DMS 273 (cell line): ENCODE measurements around the gene ITGB8.
"Not testable (repeated sequence)": the region's sequence is repeated elsewhere in the genome, so short reads cannot be mapped to it uniquely, and the experiment has no call there.

Experiments
- DNase-seq: peaks from one replicate; lab custom pipeline; 2025; ENCODE audit not compliant: unreplicated experiment; lab: John Stamatoyannopoulos, UW

ITGB8 gene

DNA sequence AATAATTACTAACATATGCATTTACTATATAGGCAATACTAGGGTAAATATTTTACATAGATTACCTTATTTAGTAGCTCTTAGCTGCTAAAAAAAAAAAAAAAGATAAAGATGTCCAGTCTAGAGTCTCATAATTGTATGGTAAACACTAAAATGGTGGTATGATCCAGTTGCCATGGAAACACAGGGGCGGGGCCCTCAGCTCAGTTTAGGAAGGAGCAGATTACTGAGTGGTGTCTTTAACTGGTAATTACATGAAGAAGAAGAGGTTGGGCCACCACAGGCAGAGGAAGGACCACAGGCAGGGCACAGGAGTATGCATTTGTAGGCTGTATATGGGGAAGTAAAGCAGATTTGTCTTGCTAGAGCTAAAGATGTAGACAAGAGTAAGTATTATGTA is 43.7 kb downstream of the ITGB8 start:
- DNase-seq, result peak; percentile 8

DNA sequence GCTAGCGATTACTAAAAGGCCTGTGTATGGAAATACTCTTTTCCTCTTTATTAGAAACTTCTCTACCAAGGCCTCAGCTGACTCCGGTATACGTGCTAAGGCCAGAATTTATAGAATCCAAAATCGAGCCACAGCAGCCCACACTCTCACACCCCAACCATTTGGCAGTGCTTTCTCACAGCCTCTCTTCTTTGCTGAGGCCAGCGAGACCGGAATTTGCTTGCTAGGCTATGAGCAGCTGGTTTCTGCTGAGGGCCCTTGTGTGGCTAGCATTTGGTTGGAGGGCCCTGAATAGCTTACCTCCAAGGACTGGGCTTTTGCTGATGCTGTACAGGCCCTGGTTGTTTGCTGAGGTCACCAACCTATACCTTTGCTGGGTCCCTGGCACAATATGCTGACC is 46.1 kb downstream of the ITGB8 start:
- DNase-seq, result no peak

DNA sequence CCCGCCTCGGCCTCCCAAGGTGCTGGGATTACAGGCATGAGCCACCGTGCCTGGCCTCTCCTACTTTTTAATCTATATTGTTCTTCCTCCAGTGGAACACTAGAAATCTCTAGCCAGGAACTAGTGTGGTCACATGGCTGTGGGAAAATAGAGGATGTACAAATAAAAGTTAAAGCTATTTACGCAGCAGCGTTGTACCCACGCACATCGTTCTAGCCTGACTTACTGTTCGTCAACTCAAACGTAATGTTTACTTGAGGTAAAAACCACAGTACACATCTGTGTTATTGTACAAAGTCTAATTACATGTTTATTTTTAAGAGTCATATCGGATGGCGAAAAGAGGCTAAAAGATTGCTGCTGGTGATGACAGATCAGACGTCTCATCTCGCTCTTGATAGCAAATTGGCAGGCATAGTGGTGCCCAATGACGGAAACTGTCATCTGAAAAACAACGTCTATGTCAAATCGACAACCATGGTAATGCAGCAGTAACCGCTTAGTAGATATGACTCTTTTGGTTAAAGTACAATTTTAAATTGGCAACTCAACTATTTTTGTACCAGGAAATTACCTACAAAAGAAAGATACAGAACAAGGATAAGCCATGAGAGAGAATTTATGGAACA is 50.8 kb downstream of the ITGB8 start:
- DNase-seq, result no peak

DNA sequence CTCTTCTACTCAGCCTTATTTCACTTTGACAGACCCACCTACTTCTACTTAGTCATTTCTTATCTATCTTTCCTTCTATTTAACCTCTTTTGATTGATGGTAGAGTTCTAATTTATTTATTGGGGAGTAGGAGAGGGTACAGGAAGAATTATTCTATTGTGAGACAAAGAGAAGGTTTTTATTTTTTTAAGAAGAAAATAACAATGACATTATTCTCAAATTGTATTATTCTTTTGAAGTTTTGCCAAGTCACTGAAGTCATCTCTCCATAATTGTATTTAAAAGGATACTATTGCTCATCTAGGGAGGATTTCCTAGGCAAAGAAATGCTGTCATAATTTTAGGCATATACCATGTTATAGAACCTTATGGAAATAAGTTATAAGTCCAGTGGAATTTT is 52.7 kb downstream of the ITGB8 start:
- DNase-seq, result no peak

DNA sequence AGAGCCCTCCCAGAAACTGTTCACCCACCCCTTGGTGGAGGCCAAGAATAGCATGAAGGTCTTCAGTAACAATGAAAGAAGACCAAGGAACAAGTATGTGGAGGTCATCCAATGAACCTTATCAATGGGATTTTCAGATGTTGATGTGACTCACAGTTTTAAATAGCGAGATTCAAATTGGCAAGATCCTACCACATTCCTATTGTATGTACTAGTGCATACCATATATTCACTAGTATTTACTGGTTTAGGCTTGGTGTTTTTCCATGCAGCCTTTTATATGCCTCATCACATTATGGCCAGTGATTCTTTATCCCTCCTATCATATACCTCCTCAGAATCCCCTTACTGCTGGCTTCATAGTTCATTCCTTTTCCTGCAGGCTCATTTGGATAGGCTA is 54.4 kb downstream of the ITGB8 start:
- no peak for DNase-seq

DNA sequence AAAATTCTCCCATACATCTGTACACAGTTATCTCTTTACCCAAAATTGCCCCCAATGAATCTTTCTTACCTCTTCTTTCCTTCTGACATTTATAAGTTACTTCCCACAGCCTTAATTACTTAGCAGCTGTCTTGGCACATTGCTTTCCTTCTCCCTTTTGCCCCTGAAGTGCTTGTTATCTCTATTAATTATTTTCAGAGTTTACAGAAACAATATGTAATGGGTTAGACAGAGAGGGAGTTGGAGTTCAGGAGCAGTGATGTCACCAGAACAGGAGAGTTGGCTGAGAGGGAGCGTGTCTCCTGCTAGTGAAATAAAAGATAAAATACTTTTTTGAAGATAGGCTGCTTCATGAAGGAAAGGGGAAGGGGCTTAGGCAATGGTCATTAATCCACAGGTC is 57.4 kb downstream of the ITGB8 start:
- DNase-seq, result no peak

DNA sequence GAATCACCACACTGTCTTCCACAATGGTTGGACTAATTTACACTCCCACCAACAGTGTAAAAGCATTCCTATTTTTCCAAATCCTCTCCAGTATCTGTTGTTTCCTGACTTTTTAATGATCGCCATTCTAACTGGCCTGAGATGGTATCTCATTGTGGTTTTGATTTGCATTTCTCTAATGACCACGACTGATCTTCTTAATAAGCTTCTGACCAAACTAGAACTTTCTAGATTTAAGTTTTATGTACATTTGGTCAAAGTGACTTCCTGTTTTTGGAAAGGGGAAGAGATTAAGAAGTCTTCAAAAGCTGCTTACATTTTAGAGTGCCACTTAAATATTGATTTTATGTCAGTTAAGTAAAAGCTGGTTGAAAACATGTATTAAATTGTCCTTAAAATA is 58.5 kb downstream of the ITGB8 start:
- DNase-seq, result not testable (repeated sequence)

DNA sequence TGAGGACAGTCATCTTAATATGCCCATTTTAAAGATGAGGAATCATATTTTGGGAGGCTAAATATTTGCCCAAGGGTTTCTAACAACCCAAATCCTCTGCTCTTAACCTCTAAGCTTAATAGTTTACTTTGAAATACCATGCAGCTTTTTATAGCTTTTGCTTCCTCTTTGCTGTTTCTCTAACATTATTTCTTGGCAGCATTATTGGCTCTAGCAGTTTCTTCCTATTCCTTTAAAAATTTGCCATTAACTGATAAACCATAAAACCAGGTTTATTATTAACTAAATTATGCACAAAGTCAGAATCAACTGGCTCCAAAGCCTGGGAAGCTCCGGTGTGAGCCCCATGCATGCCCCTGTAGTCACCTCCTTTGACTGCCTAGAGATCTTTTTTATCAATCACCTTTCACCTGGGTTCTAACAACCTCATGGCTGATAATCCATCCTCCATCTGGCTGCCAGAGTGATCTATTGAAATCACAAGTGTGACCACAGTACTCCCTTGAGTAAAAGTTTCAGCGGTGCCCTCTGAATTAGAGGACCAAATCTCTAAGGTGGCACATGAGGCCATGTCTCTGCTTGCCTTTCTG is 62.4 kb downstream of the ITGB8 start:
- DNase-seq, result no peak

DNA sequence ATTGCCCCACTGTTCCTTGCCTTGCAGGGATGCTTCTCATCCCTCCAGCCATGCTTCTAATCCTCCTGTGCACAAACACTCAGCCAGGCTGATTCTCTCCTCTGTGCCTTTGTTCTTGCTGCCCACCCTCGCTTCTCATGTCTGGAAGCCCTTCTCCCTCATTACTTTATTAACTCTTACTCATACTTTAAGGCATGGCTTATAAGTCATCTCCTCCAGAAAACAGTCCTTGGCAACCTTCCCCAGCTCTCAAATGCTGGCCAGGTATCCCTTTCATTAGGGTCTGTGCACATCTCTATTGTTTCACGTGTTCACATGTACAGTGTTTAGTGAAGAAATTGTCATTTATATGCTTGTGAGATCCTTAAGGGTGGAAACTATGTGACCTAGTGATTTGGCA is 62.9 kb downstream of the ITGB8 start:
- DNase-seq, result no peak

DNA sequence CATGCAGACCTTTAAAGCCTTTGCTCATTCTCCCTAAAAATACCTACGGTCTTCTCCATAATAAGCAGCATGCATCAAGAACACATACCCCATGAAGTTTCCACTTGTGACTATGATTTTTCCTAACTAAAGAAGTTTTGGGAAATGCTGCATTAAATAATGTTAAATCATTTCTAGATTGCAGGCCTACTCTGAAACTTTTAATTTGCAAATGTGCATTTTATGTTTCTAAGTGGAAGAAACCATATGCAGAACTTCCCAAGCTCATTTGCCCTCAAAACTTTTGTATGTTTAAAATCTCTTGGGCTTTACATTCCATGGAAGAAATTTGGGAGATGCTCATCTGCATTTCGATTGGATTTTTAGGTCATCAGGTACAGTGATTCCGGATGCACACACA is 63.6 kb downstream of the ITGB8 start:
- no peak for DNase-seq

DNA sequence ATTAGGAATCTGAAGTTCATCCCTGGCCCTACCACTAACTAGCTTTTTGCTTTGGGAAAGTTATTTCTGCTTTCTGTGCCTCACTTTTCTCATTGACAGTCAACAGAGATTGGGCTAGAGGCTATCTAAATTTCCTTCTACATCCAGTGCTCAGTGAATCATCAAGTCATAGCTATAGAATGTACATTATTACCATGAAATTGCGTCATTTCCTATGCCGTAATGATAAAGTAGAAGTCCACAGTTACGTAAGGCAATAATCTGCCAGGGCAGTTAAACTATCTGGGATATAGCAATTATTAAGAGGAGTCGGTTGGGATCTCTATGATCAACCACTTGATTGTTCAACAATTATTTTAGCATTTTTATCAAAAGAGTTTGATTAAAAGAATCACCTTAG is 64.4 kb downstream of the ITGB8 start:
- DNase-seq, result no peak

DNA sequence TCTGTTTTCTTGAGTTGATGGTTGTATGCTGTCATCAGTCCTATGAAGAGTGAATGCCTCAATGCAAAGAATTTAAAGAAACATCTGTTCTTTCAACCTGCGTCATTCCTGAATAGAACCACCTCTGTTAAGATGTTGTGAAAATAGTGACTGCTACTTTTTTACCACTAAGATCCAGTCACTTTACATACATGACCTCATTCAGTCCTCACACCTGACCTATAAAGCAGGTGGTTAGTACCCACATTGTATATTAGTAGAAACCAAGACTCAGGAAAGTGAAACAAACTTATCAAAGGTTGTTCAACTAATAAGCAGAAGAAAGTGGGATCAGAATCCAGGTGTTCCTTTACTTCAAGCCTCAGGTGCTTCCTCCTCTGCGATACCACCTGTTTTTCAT is 64.8 kb downstream of the ITGB8 start:
- no peak for DNase-seq

DNA sequence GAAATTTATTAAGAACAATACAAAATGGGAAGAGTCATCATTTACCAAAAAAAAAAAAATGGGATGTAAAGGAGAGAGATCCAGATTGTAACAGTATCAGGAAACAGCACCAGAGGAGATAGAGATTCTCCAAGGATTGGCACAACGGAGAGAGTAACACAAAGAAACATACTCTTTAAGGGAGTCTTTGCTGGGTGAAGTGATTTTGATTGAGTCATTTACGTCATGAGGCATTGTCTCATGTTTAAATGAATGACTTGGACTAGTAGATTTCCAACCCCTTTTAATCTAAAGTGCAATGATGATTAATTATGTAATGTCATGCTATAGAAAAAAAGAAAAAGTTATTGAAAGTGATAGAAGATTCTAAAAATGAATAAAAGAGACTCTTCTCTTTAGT is 68.8 kb downstream of the ITGB8 start:
- no peak for DNase-seq

DNA sequence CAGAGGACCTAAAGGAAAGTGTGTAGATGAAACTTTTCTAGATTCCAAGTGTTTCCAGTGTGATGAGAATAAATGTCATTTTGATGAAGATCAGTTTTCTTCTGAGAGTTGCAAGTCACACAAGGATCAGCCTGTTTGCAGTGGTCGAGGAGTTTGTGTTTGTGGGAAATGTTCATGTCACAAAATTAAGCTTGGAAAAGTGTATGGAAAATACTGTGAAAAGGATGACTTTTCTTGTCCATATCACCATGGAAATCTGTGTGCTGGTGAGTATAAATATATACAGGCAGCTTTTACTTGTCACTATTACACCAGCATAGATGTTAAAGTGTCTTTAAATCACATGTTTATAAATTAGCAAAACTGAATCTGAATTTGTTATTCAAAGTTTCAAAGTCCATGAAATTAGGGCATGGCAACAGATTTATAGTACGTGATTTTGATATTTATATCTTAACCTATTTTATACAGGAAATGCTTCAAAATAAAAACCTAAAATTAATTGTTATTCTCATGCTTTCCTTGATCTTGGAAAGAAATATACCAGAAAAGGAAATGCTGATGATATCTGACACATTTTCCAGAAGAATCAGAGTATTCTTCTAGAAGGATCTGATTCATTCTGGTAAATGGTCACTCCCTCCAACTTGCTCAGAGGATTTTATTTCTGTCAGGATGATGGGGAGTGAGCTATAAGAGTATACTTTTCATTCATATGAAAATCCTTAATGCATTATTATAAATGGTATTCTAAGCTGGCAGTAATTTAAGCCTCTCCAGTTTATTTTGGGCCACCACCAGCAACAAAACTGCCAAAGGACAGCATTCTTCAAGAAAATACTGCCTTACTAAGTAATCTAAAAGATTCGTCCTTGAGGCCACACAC is 71.4 kb downstream of the ITGB8 start:
- DNase-seq, result no peak

DNA sequence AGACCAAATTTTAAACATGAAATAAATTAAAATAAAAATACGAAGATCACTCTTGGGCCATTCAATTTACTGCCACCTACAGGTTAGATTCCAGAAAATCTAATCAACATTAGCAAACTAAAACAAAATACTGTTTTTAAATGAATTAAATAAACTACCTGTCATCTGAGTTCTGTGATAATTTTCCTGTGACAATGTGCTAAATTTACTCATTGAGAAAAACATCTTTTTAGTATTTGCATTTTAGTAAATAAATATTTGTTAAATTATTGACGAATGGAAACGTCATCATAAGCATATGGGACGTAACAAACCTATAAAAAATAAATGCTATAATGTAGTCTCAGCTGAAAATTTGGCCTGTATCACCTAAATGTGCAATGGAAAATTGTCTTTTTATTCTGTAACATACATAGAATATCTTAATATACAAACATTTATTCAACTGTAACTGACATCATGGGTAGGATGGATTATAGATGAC is 72.1 kb downstream of the ITGB8 start:
- peak; percentile 16 for DNase-seq

DNA sequence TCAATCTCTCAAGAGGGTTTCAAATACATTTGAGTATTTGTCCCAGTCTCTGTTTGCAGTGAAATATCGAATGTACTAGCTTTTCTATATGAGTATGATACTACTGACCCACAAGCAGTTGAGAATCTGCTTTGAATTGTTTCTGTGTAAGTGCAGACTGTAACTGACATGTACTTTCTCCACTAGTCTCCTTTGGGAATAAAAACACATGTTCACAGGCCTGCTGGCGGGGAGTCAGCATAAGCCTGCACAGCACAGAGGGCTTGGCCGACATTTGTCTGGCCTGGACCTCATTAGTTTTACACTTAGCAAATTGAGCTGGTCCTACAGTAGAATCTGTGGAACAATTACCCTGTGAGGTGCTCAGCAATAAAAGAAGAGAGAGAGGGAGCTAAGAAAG is 72.6 kb downstream of the ITGB8 start:
- DNase-seq, result peak; percentile 50

DNA sequence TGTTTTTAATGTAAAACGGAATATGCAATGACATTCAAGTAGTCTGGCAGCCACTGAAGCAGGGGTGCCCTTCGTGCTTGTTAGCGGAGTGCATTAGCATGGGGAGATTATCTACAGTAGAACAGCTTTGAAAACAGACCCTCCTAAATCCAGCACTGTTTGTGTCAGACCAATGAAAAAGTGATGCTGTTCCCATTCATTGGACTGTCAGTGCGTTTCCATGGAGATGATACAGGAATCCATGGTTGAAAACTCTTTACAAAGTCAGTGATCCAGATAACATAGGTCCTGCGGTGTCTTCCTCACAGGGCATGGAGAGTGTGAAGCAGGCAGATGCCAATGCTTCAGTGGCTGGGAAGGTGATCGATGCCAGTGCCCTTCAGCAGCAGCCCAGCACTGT is 73.6 kb downstream of the ITGB8 start:
- no peak for DNase-seq

DNA sequence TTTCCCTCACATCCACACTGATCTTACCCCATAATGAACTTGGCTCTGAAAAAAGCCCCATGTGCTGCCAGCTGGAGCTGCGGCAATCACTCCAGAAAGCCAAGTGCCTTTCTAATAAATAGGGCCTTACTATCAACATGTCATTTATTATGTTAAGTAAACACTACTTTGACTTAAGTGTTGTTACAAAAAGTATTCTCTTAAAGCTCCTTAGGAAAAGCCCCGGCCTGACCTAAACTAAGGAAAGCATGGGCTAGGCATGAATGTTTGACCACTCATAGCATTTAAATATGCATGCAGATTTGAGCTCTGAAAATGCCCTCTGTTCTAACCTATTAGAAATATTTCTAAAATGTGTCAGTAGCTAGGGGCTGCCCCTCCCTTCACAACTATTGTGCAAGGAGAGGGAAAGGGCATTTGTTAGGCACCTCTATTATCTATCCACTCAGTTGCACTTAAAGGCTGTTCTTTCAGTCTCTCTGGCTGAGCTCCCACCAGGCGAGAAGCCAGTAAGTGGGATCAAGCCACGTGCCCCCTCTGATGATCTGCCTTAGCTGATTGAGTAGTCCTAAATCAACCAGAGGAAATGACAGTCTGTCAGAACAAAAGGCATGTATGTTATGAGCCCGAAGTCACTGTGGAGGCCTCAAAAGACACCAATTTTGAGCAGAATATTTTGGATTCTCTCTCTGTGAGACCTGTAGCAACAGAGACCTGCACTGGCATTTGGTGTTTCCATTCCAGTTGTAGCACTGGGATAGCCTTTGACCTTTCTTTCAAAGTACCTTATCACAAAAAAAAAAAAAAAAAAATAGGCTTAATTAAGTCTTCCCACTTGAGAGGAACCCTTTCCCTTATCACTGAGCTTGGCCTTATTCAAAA is 77.1 kb downstream of the ITGB8 start:
- peak; percentile 18 for DNase-seq

DNA sequence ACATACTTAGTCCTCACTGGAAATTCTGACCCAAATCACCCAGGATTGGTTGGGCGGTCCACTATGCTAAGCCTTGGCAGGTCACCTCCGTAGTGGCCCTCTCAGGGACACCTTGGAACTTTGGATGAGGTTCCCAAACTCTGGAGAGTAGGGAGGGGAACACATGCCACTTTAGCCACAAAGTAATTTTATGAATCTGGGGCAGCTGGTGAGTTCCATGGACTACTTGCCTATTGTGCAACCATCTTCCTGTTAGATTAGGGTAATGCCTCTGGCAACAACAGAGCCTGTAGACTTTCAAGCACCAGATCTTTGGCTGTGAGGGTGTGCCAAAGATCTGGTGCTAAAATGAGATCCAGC is 77.7 kb downstream of the ITGB8 start:
- peak; percentile 20 for DNase-seq

DNA sequence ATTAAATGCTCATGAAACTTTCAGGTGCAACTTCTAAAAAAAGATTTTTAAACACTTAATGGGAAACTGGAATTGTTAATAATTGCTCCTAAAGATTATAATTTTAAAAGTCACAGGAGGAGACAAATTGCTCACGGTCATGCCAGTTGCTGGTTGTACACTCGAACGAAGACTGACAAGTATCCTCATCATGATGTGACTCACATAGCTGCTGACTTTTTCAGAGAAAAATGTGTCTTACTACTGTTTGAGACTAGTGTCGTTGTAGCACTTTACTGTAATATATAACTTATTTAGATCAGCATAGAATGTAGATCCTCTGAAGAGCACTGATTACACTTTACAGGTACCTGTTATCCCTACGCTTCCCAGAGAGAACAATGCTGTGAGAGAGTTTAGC is 79.3 kb downstream of the ITGB8 start:
- DNase-seq, result no peak

DNA sequence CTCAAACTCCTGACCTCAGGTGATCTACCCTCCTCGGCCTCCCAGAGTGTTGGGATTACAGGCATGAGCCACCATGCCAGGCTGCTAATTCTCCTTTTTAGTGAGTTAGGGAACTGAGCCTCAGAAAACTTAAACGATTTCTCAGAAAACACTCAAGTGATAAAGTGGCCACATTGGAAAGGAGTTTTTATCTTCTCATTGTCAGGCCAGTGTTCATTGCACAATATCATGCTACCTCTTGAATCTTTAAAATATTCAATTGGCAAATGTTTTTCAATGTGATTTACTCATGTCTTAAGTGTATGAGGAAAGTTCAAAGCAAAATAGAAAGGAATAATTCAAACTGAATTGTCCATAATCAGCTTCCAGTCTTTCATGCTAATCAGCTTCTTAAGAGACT is 80.7 kb downstream of the ITGB8 start:
- no peak for DNase-seq
